ENCODE results near the gene VANGL2.
A peak's percentile ranks its signal among the peaks of the same experiment; 100 is the strongest.

Gene VANGL2

GRCh38 chr1:160400223-160400645 is at the start of gene VANGL2:
TSS of gene VANGL2 (plus strand) at chr1:160400564. CDS start at chr1:160415838, 15,274 bp downstream.
- Histone ChIP-seq H3K27me3 (ENCODE audit: insufficient read depth, low read length) (no peaks in the 10 kb centered on the region), H3K4me3 (ENCODE audit: low read length) (peak within 1 kb of the TSS; percentile 82), H3K9ac (ENCODE audit: low read depth, low read length) (peak within 1 kb of the TSS; percentile 90)

GRCh38 chr1:160351629-160352028 is 48.7 kb upstream of the VANGL2 start:
- H3K9me3 ChIP-seq (ENCODE audit: insufficient read depth, low read depth, low read length), result no peaks in the 10 kb centered on the region
- H3K4me3 ChIP-seq (ENCODE audit: low read length), result no peak overlapping the region
- H3K9ac ChIP-seq (ENCODE audit: low read depth, low read length), result no peak overlapping the region
- H3K4me1 ChIP-seq (ENCODE audit: insufficient read depth, low read length), result no peaks in the 10 kb centered on the region
- H3K27ac ChIP-seq (ENCODE audit: low read length), result no peak overlapping the region
- no peaks in the 10 kb centered on the region for H3K27me3 ChIP-seq (ENCODE audit: insufficient read depth, low read length)
- H3K36me3 ChIP-seq (ENCODE audit: insufficient read depth, low read depth, low read length), result peaks cover 98% of the 10 kb centered on the region

More at GRCh38 chr1:160400223-160400645, at the start of gene VANGL2:
- H3K27ac ChIP-seq (ENCODE audit: low read length), result peak within 1 kb of the TSS; percentile 91
- peaks cover 40% of the 10 kb centered on the region for H3K4me1 ChIP-seq (ENCODE audit: insufficient read depth, low read length)
- H3K9me3 ChIP-seq (ENCODE audit: insufficient read depth, low read depth, low read length), result no peaks in the 10 kb centered on the region
- H3K36me3 ChIP-seq (ENCODE audit: insufficient read depth, low read depth, low read length), result 0 out of 2 replicates have a peak, but pooled peaks cover 4% of the 10 kb centered on the region

- peaks cover 98% of the 10 kb centered on the region for H3K36me3 ChIP-seq (ENCODE audit: insufficient read depth, low read depth, low read length)
- H3K9ac ChIP-seq (ENCODE audit: low read depth, low read length), result no peak overlapping the region
- no peaks in the 10 kb centered on the region for H3K27me3 ChIP-seq (ENCODE audit: insufficient read depth, low read length)
- H3K4me3 ChIP-seq (ENCODE audit: low read length), result no peak overlapping the region
- H3K27ac ChIP-seq (ENCODE audit: low read length), result no peak overlapping the region
- no peaks in the 10 kb centered on the region for H3K9me3 ChIP-seq (ENCODE audit: insufficient read depth, low read depth, low read length)
- H3K4me1 ChIP-seq (ENCODE audit: insufficient read depth, low read length), result no peaks in the 10 kb centered on the region
Measured at GRCh38 chr1:160352555-160352954, 47.8 kb upstream of the VANGL2 start.

- Histone ChIP-seq H3K4me1 (ENCODE audit: insufficient read depth, low read length) (no peaks in the 10 kb centered on the region), H3K9ac (ENCODE audit: low read depth, low read length) (no peak overlapping the region)
Measured at GRCh38 chr1:160353223-160353622, 47.1 kb upstream of the VANGL2 start.

GRCh38 chr1:160354388-160354985 is 45.9 kb upstream of the VANGL2 start:
- H3K4me1 ChIP-seq (ENCODE audit: insufficient read depth, low read length), result no peaks in the 10 kb centered on the region
- H3K4me3 ChIP-seq (ENCODE audit: low read length), result no peak overlapping the region
- no peaks in the 10 kb centered on the region for H3K9me3 ChIP-seq (ENCODE audit: insufficient read depth, low read depth, low read length)
- H3K27ac ChIP-seq (ENCODE audit: low read length), result no peak overlapping the region
- peaks cover 94% of the 10 kb centered on the region for H3K36me3 ChIP-seq (ENCODE audit: insufficient read depth, low read depth, low read length)
- H3K27me3 ChIP-seq (ENCODE audit: insufficient read depth, low read length), result no peaks in the 10 kb centered on the region
- H3K9ac ChIP-seq (ENCODE audit: low read depth, low read length), result no peak overlapping the region

More at GRCh38 chr1:160353223-160353622, 47.1 kb upstream of the VANGL2 start:
- no peak overlapping the region for H3K4me3 ChIP-seq (ENCODE audit: low read length)
- no peak overlapping the region for H3K27ac ChIP-seq (ENCODE audit: low read length)
- H3K9me3 ChIP-seq (ENCODE audit: insufficient read depth, low read depth, low read length), result no peaks in the 10 kb centered on the region
- peaks cover 100% of the 10 kb centered on the region for H3K36me3 ChIP-seq (ENCODE audit: insufficient read depth, low read depth, low read length)
- H3K27me3 ChIP-seq (ENCODE audit: insufficient read depth, low read length), result no peaks in the 10 kb centered on the region

- peaks cover 82% of the 10 kb centered on the region for H3K36me3 ChIP-seq (ENCODE audit: insufficient read depth, low read depth, low read length)
- H3K4me1 ChIP-seq (ENCODE audit: insufficient read depth, low read length), result peaks cover 9% of the 10 kb centered on the region; the same call in 1 of the 2 replicates
- no peak overlapping the region for H3K27ac ChIP-seq (ENCODE audit: low read length)
- no peak overlapping the region for H3K9ac ChIP-seq (ENCODE audit: low read depth, low read length)
- H3K4me3 ChIP-seq (ENCODE audit: low read length), result no peak overlapping the region
- no peaks in the 10 kb centered on the region for H3K9me3 ChIP-seq (ENCODE audit: insufficient read depth, low read depth, low read length)
- H3K27me3 ChIP-seq (ENCODE audit: insufficient read depth, low read length), result no peaks in the 10 kb centered on the region
Measured at GRCh38 chr1:160357286-160358002, 42.9 kb upstream of the VANGL2 start.

GRCh38 chr1:160358073-160358472 is 42.3 kb upstream of the VANGL2 start:
- H3K4me3 ChIP-seq (ENCODE audit: low read length), result no peak overlapping the region
- H3K36me3 ChIP-seq (ENCODE audit: insufficient read depth, low read depth, low read length), result peaks cover 76% of the 10 kb centered on the region
- H3K27ac ChIP-seq (ENCODE audit: low read length), result no peak overlapping the region

GRCh38 chr1:160359559-160360226 is 40.7 kb upstream of the VANGL2 start:
- Histone ChIP-seq H3K9ac (ENCODE audit: low read depth, low read length) (no peak overlapping the region), H3K36me3 (ENCODE audit: insufficient read depth, low read depth, low read length) (peaks cover 60% of the 10 kb centered on the region), H3K4me3 (ENCODE audit: low read length) (no peak overlapping the region), H3K9me3 (ENCODE audit: insufficient read depth, low read depth, low read length) (no peaks in the 10 kb centered on the region), H3K27ac (ENCODE audit: low read length) (no peak overlapping the region), H3K27me3 (ENCODE audit: insufficient read depth, low read length) (no peaks in the 10 kb centered on the region), H3K4me1 (ENCODE audit: insufficient read depth, low read length) (peaks cover 14% of the 10 kb centered on the region; the same call in 1 of the 2 replicates)

More at GRCh38 chr1:160358073-160358472, 42.3 kb upstream of the VANGL2 start:
- H3K4me1 ChIP-seq (ENCODE audit: insufficient read depth, low read length), result peaks cover 14% of the 10 kb centered on the region; the same call in 1 of the 2 replicates
- H3K9ac ChIP-seq (ENCODE audit: low read depth, low read length), result no peak overlapping the region
- no peaks in the 10 kb centered on the region for H3K9me3 ChIP-seq (ENCODE audit: insufficient read depth, low read depth, low read length)
- H3K27me3 ChIP-seq (ENCODE audit: insufficient read depth, low read length), result no peaks in the 10 kb centered on the region

- no peak overlapping the region for H3K27ac ChIP-seq (ENCODE audit: low read length)
- H3K4me3 ChIP-seq (ENCODE audit: low read length), result no peak overlapping the region
- no peak overlapping the region for H3K9ac ChIP-seq (ENCODE audit: low read depth, low read length)
- peaks cover 14% of the 10 kb centered on the region; the same call in 1 of the 2 replicates for H3K4me1 ChIP-seq (ENCODE audit: insufficient read depth, low read length)
- H3K36me3 ChIP-seq (ENCODE audit: insufficient read depth, low read depth, low read length), result peaks cover 54% of the 10 kb centered on the region
- no peaks in the 10 kb centered on the region for H3K27me3 ChIP-seq (ENCODE audit: insufficient read depth, low read length)
- no peaks in the 10 kb centered on the region for H3K9me3 ChIP-seq (ENCODE audit: insufficient read depth, low read depth, low read length)
Measured at GRCh38 chr1:160360227-160360695, 40.1 kb upstream of the VANGL2 start.

GRCh38 chr1:160361199-160361598 is 39.2 kb upstream of the VANGL2 start:
- H3K27me3 ChIP-seq (ENCODE audit: insufficient read depth, low read length), result no peaks in the 10 kb centered on the region
- H3K36me3 ChIP-seq (ENCODE audit: insufficient read depth, low read depth, low read length), result peaks cover 45% of the 10 kb centered on the region
- no peaks in the 10 kb centered on the region for H3K9me3 ChIP-seq (ENCODE audit: insufficient read depth, low read depth, low read length)
- H3K4me3 ChIP-seq (ENCODE audit: low read length), result no peak overlapping the region
- peaks cover 14% of the 10 kb centered on the region; the same call in 1 of the 2 replicates for H3K4me1 ChIP-seq (ENCODE audit: insufficient read depth, low read length)
- H3K9ac ChIP-seq (ENCODE audit: low read depth, low read length), result no peak overlapping the region; the same call in 1 of the 2 replicates
- H3K27ac ChIP-seq (ENCODE audit: low read length), result peak overlapping the region; percentile 42

- H3K36me3 ChIP-seq (ENCODE audit: insufficient read depth, low read depth, low read length), result peaks cover 39% of the 10 kb centered on the region
- H3K9ac ChIP-seq (ENCODE audit: low read depth, low read length), result peak overlapping the region; percentile 73
- no peak overlapping the region for H3K4me3 ChIP-seq (ENCODE audit: low read length)
- no peaks in the 10 kb centered on the region for H3K9me3 ChIP-seq (ENCODE audit: insufficient read depth, low read depth, low read length)
- peaks cover 17% of the 10 kb centered on the region; the same call in 1 of the 2 replicates for H3K4me1 ChIP-seq (ENCODE audit: insufficient read depth, low read length)
- H3K27ac ChIP-seq (ENCODE audit: low read length), result peak overlapping the region; percentile 42
- no peaks in the 10 kb centered on the region for H3K27me3 ChIP-seq (ENCODE audit: insufficient read depth, low read length)
Measured at GRCh38 chr1:160361814-160362167, 38.6 kb upstream of the VANGL2 start.
